HG02973 (cell line): ENCODE measurements around the gene BSX.

ENCODE experiments used
- ATAC-seq: cut with Tn5 transposase; IDR thresholded peaks from one replicate; pipeline ENCODE4 v1.9.1; 2021; ENCODE audit warnings: moderate library complexity; ENCODE audit not compliant: unreplicated experiment

The BSX gene

GRCh38 chr11:122981388-122982264 lies at the start of gene BSX:
BSX (minus strand) TSS chr11:122981834; CDS start chr11:122981671, 163 bp downstream.
- peak; percentile 53 for ATAC-seq

- no peak for ATAC-seq
Measured at GRCh38 chr11:123030517-123030916, 48.9 kb upstream of the BSX start.

- ATAC-seq, result peak; percentile 66
Measured at GRCh38 chr11:123020968-123021367, 39.3 kb upstream of the BSX start.

- no peak for ATAC-seq
Measured at GRCh38 chr11:123018702-123019101, 37.1 kb upstream of the BSX start.

GRCh38 chr11:123011510-123011909 lies 29.9 kb upstream of the BSX start:
- no peak for ATAC-seq

DNA sequence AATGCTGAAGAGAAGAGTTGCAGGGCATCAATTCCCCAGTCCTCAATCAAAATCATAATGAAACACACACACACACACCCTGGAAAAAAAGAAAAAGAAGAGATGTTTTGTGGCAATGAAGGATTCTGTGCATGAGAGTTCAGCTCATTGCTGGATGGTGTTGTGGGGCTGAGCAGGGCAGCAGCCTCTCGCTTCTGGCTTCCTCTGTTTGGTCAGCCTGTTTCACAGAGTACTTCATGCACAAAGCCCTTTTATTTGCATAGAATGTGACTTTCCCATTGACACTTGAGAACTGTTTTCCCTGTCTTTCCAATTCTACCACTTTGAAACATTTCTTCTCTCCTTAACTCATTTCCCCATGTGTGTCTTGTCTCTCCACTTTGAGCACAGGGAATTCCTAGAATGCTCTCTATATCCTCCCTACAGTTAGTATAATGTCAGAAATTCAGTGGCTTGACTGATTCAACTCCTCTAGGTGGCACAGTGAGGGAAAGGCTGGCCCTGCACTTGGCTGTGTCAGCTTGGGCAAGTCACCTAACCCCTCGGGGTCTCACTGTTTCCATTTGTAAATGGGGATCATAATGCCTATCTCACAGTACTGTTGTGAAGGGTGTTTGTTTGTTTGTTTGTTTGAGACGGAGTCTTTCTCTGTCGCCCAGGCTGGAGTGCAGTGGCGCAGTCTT lies 25.4 kb upstream of the BSX start:
- ATAC-seq, result no peak

- ATAC-seq, result no peak
Measured at GRCh38 chr11:123000721-123001120, 19.1 kb upstream of the BSX start.

- ATAC-seq, result no peak
Measured at GRCh38 chr11:122998727-122999366, 17.2 kb upstream of the BSX start.

DNA sequence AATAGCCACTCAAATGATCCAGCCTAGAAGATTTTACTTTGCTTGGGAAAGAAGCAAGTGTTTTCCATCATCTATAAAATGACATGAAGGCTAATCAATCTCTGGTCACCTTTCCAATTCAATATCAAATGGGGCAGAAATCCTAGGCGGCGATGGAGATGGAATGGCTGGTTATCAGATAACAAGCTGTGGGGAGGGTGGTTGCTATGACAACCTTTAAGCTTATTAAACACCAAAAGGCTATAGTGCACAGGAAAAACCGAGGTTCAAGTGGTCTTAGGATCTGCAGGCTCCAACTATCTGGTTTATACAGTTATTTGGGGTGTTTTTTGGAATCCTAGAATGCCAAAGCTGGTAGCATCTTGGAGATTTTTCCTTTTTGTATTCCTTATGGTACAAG lies 13.9 kb upstream of the BSX start:
- no peak for ATAC-seq

- no peak for ATAC-seq
Measured at GRCh38 chr11:122984186-122985011, 2.8 kb upstream of the BSX start.

DNA sequence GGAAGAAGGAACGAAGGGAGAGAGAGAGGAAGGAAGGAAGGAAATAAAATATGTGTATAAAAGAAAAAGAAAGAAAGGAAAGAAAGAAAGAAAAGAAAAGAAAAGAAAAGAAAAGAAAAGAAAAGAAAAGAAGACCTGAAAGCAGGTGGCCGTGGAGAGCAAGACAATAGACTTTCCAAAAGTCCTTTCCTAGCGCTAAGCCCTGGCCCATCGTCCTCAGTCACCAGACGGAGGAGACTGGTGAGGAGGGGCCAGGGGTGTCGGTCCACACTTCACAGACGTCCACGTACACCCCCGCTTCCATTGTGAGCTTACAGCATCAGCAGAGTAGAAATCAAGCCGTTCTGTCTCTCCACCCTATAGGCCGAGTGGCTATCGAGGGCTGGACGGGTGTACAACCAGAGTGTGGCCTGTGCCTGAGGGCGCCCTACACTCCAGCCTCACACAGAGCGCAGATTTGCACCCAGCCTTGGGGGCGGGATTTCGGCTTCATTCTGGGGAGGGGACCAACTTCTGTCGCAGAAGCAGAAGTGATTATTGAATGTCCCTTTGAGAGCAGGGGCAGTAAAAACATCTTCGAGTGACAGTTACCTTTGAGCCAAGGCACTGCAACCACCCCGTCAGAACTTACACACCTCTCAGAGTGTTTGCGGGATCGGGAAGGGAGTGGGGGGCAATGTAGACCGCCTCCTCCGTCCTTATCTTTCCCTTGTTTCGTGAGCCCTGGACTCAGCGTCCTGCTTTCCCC lies 2.0 kb upstream of the BSX start:
- ATAC-seq, result no peak

DNA sequence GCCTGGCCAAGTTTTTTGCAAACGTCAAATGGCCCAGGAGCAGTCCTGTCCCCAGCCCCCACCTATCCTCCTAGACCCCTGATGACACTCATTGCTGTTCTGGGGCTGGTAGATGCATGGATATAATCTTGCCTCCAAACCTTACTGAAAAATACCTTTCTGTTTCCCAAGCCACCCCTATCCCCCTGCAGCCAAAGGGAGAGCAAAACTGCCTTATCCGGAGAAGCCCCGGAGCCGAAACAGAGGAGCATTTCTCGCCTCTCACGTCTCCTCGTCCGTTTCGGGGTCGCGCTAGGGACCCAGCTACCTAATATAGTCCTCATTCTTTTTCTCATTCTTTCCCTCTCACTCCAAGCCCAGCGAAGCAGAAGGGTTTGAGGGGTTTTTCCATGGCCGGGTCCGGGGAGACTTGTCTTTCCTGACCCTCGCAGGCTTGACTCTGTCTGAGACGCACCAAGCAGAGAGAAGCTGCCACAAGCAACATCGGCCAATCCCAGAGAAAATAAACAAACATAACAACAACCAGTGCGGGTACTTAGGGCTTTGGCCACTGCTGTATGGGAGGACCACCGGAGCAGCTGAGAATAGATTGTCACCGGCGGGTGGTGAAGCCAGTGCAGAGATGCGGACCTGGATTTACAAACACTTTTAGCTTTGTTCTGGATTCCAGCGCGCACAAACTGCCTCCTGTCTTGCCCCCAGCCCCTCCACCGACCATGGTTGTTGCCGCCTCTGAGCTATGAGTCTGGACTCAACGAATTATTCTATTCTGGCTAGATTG lies 1.6 kb downstream of the BSX start:
- no peak for ATAC-seq

GRCh38 chr11:122979103-122979814 lies 2.4 kb downstream of the BSX start:
- no peak for ATAC-seq

GRCh38 chr11:122978299-122978620 lies 3.4 kb downstream of the BSX start:
- no peak for ATAC-seq

DNA sequence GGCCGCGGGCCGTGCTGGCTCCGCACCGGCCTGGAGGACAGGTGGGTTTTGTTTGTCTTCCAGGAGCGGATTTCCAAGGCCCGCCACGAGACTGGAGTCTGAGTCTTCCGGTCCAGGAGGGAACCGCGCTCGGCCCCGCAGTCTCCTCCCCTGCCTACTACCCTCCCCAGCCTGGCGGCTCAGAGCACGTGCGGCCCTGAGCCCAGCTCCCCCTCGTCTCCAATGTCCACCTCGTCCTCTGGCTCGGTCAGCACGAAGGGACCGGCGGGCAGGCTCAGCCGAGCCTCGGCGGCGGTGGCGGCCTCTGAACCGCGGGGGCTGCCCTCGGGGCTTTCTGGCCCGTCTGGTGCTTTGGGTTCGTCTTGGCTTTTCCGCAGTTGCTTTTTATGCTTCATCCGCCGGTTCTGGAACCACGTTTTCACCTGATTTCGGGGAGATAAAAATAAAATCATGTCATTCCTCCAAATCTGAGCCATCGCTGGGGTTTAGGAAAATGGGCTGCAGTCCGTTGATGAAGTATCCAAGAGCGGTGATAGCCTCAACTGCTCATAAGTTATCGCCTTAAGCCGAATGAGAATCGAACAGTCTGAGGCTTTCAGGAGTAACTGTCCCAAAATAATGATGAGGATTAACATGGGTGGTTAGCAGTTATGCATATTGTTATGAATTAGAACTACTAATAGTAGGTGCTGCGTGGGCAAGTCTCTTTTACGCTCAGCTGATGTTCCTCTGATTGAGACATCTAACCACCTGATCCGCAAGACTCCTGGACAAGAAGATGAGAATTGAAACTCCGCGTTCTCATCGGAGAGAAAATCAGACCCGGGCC lies 4.0 kb downstream of the BSX start:
- ATAC-seq, result no peak

- no peak for ATAC-seq
Measured at GRCh38 chr11:122976734-122977469, 4.7 kb downstream of the BSX start.

DNA sequence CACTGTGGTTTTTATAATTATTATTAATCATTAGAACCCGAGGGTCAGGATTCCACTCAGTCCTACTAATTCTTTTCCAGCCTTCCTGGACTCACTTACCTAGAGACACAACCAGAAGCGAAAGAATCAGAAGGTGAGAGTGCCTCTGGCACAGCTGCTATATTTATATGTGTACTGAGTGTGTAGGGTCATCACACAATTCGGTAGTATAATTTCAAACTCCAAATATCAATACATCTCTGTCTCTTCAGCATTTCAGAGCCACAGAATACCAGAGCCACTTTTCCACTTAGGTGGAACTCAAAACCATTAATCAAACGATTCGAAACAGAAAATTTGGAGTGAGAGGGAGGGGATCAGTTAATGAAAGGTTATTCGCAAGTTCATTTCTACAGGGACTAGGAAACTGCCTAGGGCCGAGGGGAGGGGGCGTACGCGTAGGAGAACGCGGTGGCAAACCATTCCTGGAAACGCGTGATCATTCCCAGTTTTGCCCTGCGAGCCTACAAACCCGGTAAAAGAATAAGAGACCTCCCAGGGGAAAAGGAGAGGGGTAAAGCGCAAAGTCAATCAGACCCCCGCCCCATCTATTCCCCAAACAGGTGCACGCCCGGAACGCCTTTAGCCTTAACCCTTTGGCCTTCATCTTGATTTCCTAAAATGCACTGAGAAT lies 5.4 kb downstream of the BSX start:
- no peak for ATAC-seq
